GM12873 (cell line): ENCODE data around the gene LRP1-AS.
A peak's percentile ranks its signal among the peaks of the same experiment; 100 is the strongest.

Experiments used
- CTCF ChIP-seq: IDR thresholded peaks from 2 replicates; pipeline ENCODE4 v1.5.1; 2012; ENCODE audit warnings: low read depth, mild to moderate bottlenecking, moderate library complexity, low read length, control low read depth; ENCODE audit not compliant: insufficient read depth; ENCODE audit errors: missing control alignments

LRP1-AS gene

GRCh38 chr12:57178213-57178612, 30.8 kb upstream of the LRP1-AS start:
- TF ChIP-seq CTCF: no peak

DNA sequence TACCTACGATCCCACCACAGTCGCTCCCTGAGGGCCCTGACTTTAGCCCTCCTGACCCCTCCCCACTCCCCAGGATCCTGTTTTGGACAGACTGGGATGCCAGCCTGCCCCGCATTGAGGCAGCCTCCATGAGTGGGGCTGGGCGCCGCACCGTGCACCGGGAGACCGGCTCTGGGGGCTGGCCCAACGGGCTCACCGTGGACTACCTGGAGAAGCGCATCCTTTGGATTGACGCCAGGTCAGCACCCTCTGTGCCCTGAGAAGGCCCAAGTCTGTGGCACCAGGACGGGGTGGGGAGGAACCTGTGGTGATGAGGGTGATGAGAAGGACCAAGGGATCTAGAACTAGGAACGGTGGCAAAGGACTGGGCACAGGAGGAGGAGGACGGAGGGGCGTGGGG, 29.9 kb upstream of the LRP1-AS start:
- TF ChIP-seq CTCF: no peak

GRCh38 chr12:57176846-57177245, 29.4 kb upstream of the LRP1-AS start:
- TF ChIP-seq CTCF: no peak

GRCh38 chr12:57176139-57176477, 28.7 kb upstream of the LRP1-AS start:
- TF ChIP-seq CTCF: no peak

DNA sequence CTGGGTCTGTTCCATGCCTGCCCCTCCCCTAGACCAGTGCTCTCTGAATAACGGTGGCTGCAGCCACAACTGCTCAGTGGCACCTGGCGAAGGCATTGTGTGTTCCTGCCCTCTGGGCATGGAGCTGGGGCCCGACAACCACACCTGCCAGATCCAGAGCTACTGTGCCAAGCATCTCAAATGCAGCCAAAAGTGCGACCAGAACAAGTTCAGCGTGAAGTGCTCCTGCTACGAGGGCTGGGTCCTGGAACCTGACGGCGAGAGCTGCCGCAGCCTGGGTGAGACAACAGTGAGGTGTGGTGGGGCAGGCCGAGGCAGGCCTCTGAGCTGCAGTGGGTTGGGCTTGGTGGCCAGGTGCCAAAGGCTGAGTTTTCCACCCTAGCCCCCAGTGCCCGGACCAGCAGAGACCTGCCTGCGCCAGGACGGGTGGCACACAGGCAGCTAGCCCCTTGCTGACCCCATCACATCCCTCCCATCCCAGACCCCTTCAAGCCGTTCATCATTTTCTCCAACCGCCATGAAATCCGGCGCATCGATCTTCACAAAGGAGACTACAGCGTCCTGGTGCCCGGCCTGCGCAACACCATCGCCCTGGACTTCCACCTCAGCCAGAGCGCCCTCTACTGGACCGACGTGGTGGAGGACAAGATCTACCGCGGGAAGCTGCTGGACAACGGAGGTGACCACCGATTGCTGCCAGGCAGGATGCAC, 28.2 kb upstream of the LRP1-AS start:
- TF ChIP-seq CTCF: peak; percentile 64

DNA sequence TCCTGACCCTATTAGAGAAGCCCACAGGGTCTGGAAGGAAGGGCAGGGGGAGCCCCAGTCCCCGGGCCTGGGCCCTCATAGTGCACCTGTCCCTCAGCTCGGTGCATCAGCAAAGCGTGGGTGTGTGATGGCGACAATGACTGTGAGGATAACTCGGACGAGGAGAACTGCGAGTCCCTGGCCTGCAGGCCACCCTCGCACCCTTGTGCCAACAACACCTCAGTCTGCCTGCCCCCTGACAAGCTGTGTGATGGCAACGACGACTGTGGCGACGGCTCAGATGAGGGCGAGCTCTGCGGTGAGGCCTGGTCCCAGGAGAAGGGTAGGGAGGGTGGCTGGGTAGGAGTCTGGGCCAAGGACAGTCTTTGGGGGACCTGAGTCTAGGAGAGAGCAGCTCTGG, 26.3 kb upstream of the LRP1-AS start:
- no peak for TF ChIP-seq CTCF

DNA sequence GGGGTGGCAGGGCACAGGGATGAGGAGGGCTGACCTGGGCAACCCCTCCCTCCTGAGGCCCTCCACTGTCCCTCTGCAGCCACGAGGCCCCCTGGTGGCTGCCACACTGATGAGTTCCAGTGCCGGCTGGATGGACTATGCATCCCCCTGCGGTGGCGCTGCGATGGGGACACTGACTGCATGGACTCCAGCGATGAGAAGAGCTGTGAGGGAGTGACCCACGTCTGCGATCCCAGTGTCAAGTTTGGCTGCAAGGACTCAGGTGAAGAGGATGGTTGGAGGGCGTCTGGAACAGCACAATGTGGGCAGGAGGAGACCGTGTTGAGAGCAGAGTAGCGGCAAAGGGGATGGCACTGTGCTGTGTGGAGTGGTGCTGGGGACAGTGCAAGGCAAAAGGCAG, 25.7 kb upstream of the LRP1-AS start:
- TF ChIP-seq CTCF: peak; percentile 71
